8988T (cell line): ENCODE results near the gene GRM7.

ENCODE experiments used
- DNase-seq: peaks from one replicate; pipeline ENCODE4 v3.0.0; 2011

GRM7 gene

GRCh38 chr3:7421065-7421464 is 560.1 kb downstream of the GRM7 start:
- no peak for DNase-seq

GRCh38 chr3:7423036-7423435 is 562.1 kb downstream of the GRM7 start:
- DNase-seq = no peak

- DNase-seq = no peak
Observed at GRCh38 chr3:7423995-7424394, 563.1 kb downstream of the GRM7 start.

GRCh38 chr3:7428206-7428718 is 567.3 kb downstream of the GRM7 start:
- no peak for DNase-seq

GRCh38 chr3:7432610-7433009 is 571.7 kb downstream of the GRM7 start:
- DNase-seq = no peak

GRCh38 chr3:7433073-7433472 is 572.2 kb downstream of the GRM7 start:
- no peak for DNase-seq

GRCh38 chr3:7436542-7436941 is 575.6 kb downstream of the GRM7 start:
- no peak for DNase-seq

- DNase-seq = no peak
Observed at GRCh38 chr3:7437231-7437630, 576.3 kb downstream of the GRM7 start.

GRCh38 chr3:7439101-7439680 is 578.3 kb downstream of the GRM7 start:
- no peak for DNase-seq

GRCh38 chr3:7444886-7445285 is 584.0 kb downstream of the GRM7 start:
- no peak for DNase-seq

- DNase-seq = no peak
Observed at GRCh38 chr3:7445331-7445730, 584.4 kb downstream of the GRM7 start.

- no peak for DNase-seq
Observed at GRCh38 chr3:7447197-7447769, 586.4 kb downstream of the GRM7 start.

- DNase-seq = no peak
Observed at GRCh38 chr3:7456386-7456785, 595.5 kb downstream of the GRM7 start.

- DNase-seq = no peak
Observed at GRCh38 chr3:7461202-7461825, 600.4 kb downstream of the GRM7 start.

GRCh38 chr3:7469866-7470265 is 609.0 kb downstream of the GRM7 start:
- DNase-seq = no peak

- no peak for DNase-seq
Observed at GRCh38 chr3:7484636-7485035, 623.7 kb downstream of the GRM7 start.

- no peak for DNase-seq
Observed at GRCh38 chr3:7487763-7488162, 626.8 kb downstream of the GRM7 start.

- no peak for DNase-seq
Observed at GRCh38 chr3:7489417-7489816, 628.5 kb downstream of the GRM7 start.

- no peak for DNase-seq
Observed at GRCh38 chr3:7498715-7499114, 637.8 kb downstream of the GRM7 start.

- DNase-seq = no peak
Observed at GRCh38 chr3:7503431-7503830, 642.5 kb downstream of the GRM7 start.

GRCh38 chr3:7504886-7505775 is 644.2 kb downstream of the GRM7 start:
- no peak for DNase-seq

GRCh38 chr3:7506606-7507180 is 645.8 kb downstream of the GRM7 start:
- DNase-seq = no peak

- no peak for DNase-seq
Observed at GRCh38 chr3:7508821-7509220, 647.9 kb downstream of the GRM7 start.
